Measurements from ENCODE around the gene PHGDH. TPM values are rescaled to one million over a fixed set of nuclear protein-coding genes. Genes with fewer than 3 reads are reported as not detected.

The PHGDH gene
- polyA plus RNA-seq, 1 donor (not counting 4 experiments of a cell fraction or from before 2014, with no cell fraction given): 40.3 TPM

GRCh38 chr1:119715542-119715941 is 3.8 kb downstream of the PHGDH start:
- no peak for DNase-seq (ENCODE audit: low read depth, low spot score)
- Histone ChIP-seq H3K4me1 (ENCODE audit: control insufficient read depth, extremely low read depth, insufficient read depth, low read length) (peaks cover 28% of the 10 kb centered on the region), H4K20me1 (ENCODE audit: control insufficient read depth, extremely low read depth, insufficient read depth, low read length) (peaks cover 8% of the 10 kb centered on the region), H3K9me3 (ENCODE audit: control insufficient read depth, low read depth, low read length) (no peaks in the 10 kb centered on the region), H3K9me1 (ENCODE audit: control insufficient read depth, extremely low read depth, insufficient read depth, low read length) (no peaks in the 10 kb centered on the region), H3K4me2 (ENCODE audit: control insufficient read depth, extremely low read depth, insufficient read depth, low read depth, low read length) (peak overlapping the region; percentile 61), H3K4me3 (ENCODE audit: control insufficient read depth in 2 of 3, extremely low read depth in 1 of 3, insufficient read depth in 2 of 3, low read depth in 1 of 3, low read length in 3 of 3) (no peak overlapping the region), H3K27ac (ENCODE audit: control insufficient read depth, insufficient read depth, low read length) (no peak overlapping the region), H3K9ac (ENCODE audit: control insufficient read depth, extremely low read depth, insufficient read depth, low read length) (no peak overlapping the region), H3K79me2 (ENCODE audit: control insufficient read depth, insufficient read depth, low read length) (peaks cover 43% of the 10 kb centered on the region), H3K27me3 (ENCODE audit: control insufficient read depth, extremely low read depth, insufficient read depth, low read length) (no peaks in the 10 kb centered on the region), H3K36me3 (ENCODE audit: control insufficient read depth in 2 of 2, extremely low read depth in 1 of 2, insufficient read depth in 2 of 2, low read length in 2 of 2) (peaks cover 0 to 14% of the 10 kb centered on the region in 2 experiments), H2AFZ (ENCODE audit: control insufficient read depth, low read length) (peak overlapping the region; percentile 36)
- FAIRE-seq: no peak
- TF ChIP-seq EZH2 (IDR thresholded peaks at IDR 0.05; ENCODE audit: low read length): no peak
- TF ChIP-seq CTCF (optimal IDR thresholded peaks at IDR 0.05 in 1 of 3, IDR thresholded peaks at IDR 0.05 in 1 of 3, conservative IDR thresholded peaks at IDR 0.05 in 1 of 3; ENCODE audit: extremely low read depth in 1 of 3, insufficient read depth in 2 of 3, low read length in 3 of 3): no peak
- dilution Hi-C loops (cut with MboI; ENCODE audit: extremely low pct_ligation_motif_present, low sequenced_read_pairs): no loop called here

GRCh38 chr1:119718409-119718808 is 6.7 kb downstream of the PHGDH start:
- no peaks in the 10 kb centered on the region for H3K9me3 ChIP-seq (ENCODE audit: control insufficient read depth, low read depth, low read length)
- H3K27me3 ChIP-seq (ENCODE audit: control insufficient read depth, extremely low read depth, insufficient read depth, low read length): no peaks in the 10 kb centered on the region
- DNase-seq (ENCODE audit: low read depth, low spot score) (no peak), FAIRE-seq (no peak)
- H3K9ac ChIP-seq (ENCODE audit: control insufficient read depth, extremely low read depth, insufficient read depth, low read length): no peak overlapping the region
- TF ChIP-seq EZH2 (IDR thresholded peaks at IDR 0.05; ENCODE audit: low read length): no peak
- no peak for TF ChIP-seq CTCF (optimal IDR thresholded peaks at IDR 0.05 in 1 of 3, IDR thresholded peaks at IDR 0.05 in 1 of 3, conservative IDR thresholded peaks at IDR 0.05 in 1 of 3; ENCODE audit: extremely low read depth in 1 of 3, insufficient read depth in 2 of 3, low read length in 3 of 3)
- no peak overlapping the region for H3K4me3 ChIP-seq (ENCODE audit: control insufficient read depth in 2 of 3, extremely low read depth in 1 of 3, insufficient read depth in 2 of 3, low read depth in 1 of 3, low read length in 3 of 3)
- no peak overlapping the region for H2AFZ ChIP-seq (ENCODE audit: control insufficient read depth, low read length)
- no peak overlapping the region for H3K27ac ChIP-seq (ENCODE audit: control insufficient read depth, insufficient read depth, low read length)
- no peaks in the 10 kb centered on the region for H3K9me1 ChIP-seq (ENCODE audit: control insufficient read depth, extremely low read depth, insufficient read depth, low read length)
- peaks cover 35% of the 10 kb centered on the region for H3K79me2 ChIP-seq (ENCODE audit: control insufficient read depth, insufficient read depth, low read length)
- peaks cover 0 to 22% of the 10 kb centered on the region in 2 experiments for H3K36me3 ChIP-seq (ENCODE audit: control insufficient read depth in 2 of 2, extremely low read depth in 1 of 2, insufficient read depth in 2 of 2, low read length in 2 of 2)
- peaks cover 8% of the 10 kb centered on the region for H4K20me1 ChIP-seq (ENCODE audit: control insufficient read depth, extremely low read depth, insufficient read depth, low read length)
- no peak overlapping the region for H3K4me2 ChIP-seq (ENCODE audit: control insufficient read depth, extremely low read depth, insufficient read depth, low read depth, low read length)
- H3K4me1 ChIP-seq (ENCODE audit: control insufficient read depth, extremely low read depth, insufficient read depth, low read length): peaks cover 21% of the 10 kb centered on the region
- dilution Hi-C loops (cut with MboI; ENCODE audit: extremely low pct_ligation_motif_present, low sequenced_read_pairs): no loop called here

Measured in keratinocyte (primary cell).